Epithelial cell of proximal tubule (primary cell): ENCODE data around the gene CD58. TPM values are rescaled to one million over a fixed set of nuclear protein-coding genes. Genes with fewer than 3 reads are reported as not detected.
A peak's percentile ranks its signal among the peaks of the same experiment; 100 is the strongest.

Experiments
- DNase-seq: peaks from one replicate; pipeline ENCODE4 v3.0.0-alpha.2; 2011; ENCODE audit warnings: low read depth
- H3K4me3 ChIP-seq: 2 replicates; pipeline ENCODE4 v1.5.1; 2011; ENCODE audit warnings: low read depth, mild to moderate bottlenecking, low read length
- total RNA-seq: library from RNA; depleted of rRNA; stranded (reverse); fragments of >200 nt; gene quantifications from 2 replicates; pipeline ENCODE4 v1.2.3, GENCODE V29; 2015
- TF ChIP-seq, protein P1 (sequence below): conservative IDR thresholded peaks from 2 replicates; pipeline ENCODE4 v1.5.1; 2012; ENCODE audit warnings: low read depth, mild to moderate bottlenecking, low read length

CD58 gene
- total RNA-seq, 1 donor from 2014 or later = 14.2 TPM

DNA sequence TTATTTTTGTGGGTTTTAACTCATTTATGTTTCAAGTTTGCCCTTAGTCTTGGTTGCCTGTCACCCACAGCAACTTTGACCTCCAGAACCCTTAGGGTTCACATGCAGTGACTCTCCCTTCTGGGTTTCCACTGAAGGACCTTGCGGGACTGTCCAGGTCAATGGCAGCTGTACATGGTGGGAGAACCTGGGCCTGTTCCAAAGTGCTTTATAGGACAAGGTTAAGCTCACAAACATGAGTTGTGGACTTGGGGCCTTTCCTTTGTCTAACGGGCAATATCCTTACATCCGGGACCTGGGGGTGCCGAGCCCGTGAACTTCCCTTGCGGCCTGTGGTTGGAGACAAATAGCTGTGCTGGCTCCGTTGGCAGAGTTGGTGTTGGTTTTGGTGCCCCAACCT, 77.8 kb downstream of the CD58 start:
- no peak for DNase-seq
- H3K4me3 ChIP-seq = no peak overlapping the region
- TF ChIP-seq, protein P1, sequence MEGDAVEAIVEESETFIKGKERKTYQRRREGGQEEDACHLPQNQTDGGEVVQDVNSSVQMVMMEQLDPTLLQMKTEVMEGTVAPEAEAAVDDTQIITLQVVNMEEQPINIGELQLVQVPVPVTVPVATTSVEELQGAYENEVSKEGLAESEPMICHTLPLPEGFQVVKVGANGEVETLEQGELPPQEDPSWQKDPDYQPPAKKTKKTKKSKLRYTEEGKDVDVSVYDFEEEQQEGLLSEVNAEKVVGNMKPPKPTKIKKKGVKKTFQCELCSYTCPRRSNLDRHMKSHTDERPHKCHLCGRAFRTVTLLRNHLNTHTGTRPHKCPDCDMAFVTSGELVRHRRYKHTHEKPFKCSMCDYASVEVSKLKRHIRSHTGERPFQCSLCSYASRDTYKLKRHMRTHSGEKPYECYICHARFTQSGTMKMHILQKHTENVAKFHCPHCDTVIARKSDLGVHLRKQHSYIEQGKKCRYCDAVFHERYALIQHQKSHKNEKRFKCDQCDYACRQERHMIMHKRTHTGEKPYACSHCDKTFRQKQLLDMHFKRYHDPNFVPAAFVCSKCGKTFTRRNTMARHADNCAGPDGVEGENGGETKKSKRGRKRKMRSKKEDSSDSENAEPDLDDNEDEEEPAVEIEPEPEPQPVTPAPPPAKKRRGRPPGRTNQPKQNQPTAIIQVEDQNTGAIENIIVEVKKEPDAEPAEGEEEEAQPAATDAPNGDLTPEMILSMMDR = no peak

DNA sequence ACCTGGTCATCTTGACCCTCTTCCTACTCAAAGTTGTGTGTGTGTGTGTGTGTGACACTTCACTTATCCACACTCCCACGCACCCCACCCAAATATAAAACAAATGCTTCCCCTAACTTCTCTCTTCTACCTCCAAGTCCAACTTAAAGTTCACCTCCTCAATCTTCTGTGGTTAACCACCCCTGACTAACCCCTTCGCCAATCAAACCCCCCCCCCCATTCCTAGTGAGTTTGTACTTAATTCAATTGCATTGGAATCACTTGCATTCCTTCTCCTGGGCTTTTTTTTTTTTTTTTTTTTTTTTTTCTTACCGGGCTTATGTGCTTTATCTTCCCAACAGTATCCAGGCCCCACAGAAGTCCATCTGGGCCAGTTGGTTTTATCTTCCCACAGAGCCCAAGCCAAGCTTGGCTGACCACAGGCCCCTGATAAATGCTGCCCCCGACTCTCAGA, 78.4 kb downstream of the CD58 start:
- DNase-seq = no peak
- TF ChIP-seq, protein P1 = no peak

DNA sequence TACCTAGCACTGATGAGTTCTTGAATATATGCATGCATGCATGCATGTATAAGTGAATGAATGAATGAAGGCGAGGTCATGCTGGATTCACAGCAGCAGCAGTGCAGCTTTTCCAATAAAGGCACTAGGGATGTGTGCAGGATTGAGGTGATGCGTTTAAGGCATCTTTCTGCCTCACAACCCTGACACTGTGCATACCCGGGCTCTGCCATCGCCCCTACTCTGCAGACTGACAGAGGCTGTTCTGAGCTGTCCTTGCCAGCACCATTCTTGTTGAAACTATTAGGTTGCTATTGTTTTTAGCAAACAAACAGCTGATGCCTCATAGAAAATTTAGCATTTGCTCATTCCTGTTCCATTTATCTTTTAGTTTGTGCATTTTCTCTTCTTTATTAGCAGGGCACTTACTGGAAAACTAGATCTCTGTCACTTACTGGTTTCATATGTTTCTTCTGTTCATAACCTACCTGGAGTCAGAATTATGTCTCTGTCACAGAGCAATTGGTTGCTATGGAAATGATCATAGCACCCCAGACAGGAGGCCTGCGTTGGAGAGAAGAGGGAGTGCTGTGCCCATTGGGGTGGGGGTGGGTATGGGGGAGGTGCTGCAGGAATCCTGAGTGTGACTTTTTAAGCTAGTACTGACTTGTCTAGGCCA, 79.0 kb downstream of the CD58 start:
- DNase-seq = no peak
- H3K4me3 ChIP-seq = no peak overlapping the region
- TF ChIP-seq, protein P1 = no peak

More for the DNA sequence above, 78.4 kb downstream of the CD58 start:
- H3K4me3 ChIP-seq = no peak overlapping the region

DNA sequence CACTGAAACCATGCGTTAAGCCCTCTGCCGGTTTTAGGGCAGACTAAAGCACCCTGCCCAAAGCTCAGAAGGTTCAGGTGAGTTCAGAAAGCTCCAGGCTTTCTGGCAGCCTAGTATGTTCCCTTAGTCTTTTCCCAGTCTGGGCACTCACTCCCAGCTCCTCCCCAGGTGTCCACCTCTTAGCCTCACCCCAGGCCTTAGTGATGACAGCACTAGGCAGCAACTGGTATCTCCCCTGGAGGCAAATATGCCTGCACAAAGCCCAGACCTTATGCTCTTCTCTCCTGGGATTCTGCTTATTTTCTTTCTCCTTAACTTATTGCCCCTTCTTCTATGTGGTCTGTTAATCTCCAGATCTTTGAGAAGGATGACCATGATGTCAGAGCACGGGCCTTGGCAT, 80.2 kb downstream of the CD58 start:
- no peak overlapping the region for H3K4me3 ChIP-seq
- no peak for DNase-seq
- TF ChIP-seq, protein P1 = no peak

DNA sequence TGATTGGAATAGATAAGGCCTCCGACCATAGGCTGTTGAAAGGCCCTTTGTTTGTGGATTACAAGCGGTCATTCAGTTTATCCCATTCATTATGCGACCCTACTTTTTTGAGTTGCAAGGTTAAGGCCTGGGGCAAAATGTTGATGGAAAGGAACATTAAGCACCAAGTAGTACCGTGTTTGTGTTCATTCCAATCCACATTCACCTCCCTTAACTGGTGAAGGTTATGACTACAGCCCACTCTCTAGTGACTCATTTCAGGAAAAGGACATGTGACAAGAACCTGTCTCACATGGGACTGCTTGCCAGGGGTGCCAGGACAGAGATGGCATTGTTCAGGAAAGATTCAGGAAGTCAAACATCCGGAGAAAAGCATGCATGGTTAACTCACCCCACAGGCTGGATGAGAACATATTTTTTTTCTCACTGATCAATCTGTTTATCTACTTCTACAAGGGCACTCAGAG, 81.6 kb downstream of the CD58 start:
- H3K4me3 ChIP-seq = no peak overlapping the region
- peak; percentile 91 for DNase-seq
- TF ChIP-seq, protein P1 = no peak

DNA sequence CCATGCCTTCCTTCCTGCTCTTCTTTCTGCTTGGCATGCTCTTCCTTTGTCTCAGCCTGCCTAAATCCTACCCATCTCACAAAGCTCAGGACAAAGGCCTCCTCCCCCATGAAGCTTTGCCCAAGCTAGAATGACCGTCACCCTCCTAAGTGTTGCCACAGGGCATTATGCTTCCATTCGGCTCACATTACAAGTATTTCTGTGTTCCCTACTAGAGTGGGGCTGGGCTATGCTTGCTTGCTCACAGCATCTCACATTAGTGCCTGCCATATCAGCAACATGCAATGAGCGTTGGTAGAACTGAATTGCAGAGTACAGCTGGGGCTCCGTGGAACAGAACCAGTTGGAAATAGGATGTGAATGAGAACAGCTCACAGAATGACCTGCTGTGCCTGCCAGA, 82.8 kb downstream of the CD58 start:
- TF ChIP-seq, protein P1 = no peak
- DNase-seq = no peak

DNA sequence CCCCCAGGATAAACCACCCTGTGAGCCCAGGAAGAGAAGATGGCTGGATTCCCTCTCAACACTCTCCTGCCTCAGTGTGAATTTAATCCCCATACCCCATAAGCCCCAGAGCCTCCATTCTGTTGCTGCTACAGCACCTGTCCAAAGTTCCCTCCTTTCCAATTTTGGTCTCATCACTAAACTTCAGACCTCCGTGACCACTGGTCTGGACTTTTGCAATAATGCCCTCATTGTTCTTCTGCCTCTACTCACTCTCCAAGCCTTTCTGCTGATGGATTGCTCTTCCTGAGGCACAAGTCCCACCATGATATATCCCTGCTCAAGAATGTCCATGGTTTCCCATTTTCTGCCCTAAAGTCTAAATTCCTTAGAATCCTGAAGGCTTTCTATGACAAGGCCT, 83.2 kb downstream of the CD58 start:
- no peak overlapping the region for H3K4me3 ChIP-seq
- no peak for DNase-seq
- TF ChIP-seq, protein P1 = no peak

More for the DNA sequence above, 82.8 kb downstream of the CD58 start:
- no peak overlapping the region for H3K4me3 ChIP-seq
